ENCODE results near the gene RNF182.
"Not testable (repeated sequence)": the region's sequence is repeated elsewhere in the genome, so short reads cannot be mapped to it uniquely, and the experiment has no call there.

The RNF182 gene

DNA sequence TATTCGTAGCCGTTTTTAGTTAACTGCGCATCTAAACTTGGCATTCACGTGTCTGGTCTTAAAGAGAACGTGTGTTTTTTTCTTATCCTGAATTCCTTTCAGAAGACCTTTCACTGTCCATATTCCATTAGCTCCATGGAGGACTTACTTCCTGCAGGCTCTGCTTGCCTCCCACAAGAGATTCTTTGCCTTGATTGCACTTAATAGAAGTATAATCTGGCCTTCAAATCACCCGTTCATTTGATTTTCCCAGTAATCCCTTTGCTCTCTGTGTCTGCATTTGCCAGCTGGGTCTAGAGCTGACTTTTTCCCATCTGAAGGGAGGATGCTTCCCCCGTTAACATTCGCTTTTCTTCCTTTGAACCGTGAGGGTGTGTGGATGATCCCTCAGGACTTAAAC lies 79.5 kb downstream of the RNF182 start:
- no peak for DNase-seq

DNA sequence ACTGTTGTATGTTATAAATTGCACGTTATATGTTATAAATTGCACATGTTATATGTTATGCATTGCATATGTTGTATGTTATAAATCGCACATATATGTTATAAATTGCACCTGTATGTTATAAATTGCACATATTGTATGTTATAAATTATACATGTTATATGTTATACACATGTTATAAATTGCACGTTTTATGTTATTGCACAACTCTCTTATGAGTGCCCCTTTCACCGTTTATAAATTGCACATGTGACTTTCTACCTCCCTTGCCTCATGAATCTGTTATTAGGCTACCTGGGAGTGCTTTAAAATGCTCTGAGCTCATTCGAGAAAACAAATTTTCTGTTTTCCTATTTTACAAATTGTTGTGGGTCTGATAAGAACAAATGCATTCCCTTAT lies 84.1 kb downstream of the RNF182 start:
- no peak for DNase-seq

DNA sequence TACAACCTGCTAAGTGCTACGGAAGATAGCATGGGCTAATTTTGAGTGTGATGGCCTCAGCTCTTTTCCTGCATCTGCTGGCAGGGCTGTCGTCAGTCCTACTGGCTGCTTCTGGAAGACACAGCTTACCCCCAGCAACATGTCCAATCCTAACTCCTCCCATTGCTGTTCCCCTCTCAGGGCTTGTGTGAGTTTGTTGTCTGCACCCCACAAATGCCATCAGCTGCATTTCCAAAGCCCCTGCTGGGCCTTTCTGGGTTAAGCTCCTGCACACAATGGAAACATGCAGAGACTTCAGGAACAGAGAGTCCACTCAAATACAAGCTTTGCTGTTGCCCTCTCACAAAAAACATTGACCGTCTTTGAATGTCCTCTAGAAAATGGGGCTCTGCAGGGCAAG lies 84.7 kb downstream of the RNF182 start:
- DNase-seq, result no peak

GRCh38 chr6:14010275-14010674 lies 85.5 kb downstream of the RNF182 start:
- DNase-seq, result no peak

DNA sequence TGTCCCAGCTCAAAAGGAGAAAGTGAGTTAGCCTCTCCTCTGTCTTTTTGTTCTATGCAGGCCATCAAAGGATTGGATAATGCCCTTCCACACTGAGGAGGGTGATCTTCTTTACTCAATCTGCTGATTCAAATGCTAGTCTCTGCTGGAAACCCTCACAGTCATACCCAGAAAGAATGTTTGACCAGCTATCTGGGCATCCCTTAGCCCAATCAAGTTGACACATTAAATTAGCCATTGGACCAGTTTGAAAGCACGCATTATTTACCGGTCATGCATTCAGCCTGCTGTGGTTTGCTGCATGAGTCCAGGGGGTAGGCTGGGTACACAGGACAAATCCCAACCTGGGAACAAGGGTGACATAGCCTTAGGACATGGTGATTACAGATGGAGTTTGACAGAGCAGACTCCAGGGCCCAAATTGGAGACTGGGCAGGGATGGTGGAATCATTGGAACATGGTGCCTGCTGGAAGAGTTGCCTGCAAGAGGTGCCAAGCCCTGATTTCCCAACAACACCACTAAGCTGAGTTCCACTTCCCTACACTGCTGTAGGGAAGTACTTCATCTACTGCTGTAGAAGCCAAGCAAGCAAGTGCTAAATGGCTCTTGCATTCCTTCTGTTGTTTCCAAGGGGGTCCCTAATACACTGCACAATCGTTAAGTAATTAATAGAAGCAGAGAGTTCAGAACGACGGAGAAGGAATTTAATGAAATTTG lies 87.7 kb downstream of the RNF182 start:
- DNase-seq, result no peak

DNA sequence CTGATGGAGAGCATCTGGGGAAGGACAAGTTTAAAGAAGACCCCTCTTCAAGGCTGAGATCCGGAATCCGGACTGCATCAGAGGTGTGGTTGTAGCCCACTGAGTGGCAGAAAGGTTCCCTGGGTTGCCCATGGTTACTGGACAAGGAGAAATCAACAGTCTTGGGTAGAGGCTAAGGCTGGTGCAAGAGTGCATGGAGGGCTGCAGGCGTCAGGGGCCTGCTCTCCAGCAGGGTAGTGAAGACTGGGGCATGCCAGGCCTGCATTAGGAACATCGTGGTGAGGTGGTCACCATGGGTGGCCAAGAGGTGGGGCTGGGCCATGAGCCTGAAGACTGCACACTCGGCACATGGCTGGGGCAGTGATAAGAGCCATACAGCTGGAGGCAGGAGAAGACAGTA lies 91.2 kb downstream of the RNF182 start:
- no peak for DNase-seq

DNA sequence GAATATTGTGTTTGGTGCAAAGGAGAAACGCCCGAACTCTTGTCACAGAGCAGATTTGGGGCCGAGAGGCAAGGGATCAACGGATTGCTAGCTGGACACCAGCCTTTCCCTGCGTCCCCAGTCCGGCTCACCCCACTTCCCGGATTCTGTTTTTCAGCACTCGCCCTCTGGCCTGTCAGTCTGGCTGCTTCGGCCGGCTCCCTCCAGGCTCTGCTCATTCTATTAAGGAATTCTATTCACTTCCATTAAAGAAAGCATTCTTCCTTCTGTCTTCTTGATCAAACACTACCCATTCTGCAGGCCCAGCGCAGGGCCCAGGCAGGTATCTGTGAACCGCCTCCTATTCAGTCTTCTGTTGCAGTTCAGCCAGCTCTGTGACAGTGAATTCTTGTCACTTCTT lies 91.7 kb downstream of the RNF182 start:
- DNase-seq, result no peak

DNA sequence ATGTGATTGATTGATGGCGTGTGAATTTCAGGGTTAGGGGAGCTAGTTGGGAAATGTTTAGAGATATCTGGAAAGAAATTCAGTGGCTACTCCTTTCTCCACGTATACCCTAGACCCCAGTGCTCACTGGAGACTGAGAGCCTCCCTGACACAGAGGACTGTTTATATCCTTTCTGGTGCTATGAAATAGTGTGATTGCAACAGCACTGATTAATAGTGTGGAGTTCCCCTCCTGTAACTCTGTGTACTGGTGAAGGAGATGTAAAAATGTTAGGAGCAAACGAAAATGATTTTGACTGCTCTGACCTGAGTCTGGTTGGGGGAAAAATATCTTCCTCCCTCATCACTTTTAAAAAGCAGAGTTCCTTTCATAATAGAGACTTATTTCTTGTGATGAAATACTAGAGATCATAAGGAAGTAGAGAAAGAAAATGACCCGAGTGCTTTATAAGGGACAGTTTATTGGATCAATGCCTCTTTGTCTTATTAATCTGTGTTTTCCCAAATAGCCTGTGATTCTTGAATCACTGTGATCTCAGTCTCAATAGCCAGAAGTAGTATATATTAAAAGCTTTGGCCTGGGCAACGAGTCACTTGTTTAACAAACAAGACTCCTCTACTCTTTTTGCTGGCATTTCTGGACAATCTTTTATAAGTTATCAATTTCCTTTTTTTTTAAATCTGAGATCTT lies 92.3 kb downstream of the RNF182 start:
- no peak for DNase-seq

DNA sequence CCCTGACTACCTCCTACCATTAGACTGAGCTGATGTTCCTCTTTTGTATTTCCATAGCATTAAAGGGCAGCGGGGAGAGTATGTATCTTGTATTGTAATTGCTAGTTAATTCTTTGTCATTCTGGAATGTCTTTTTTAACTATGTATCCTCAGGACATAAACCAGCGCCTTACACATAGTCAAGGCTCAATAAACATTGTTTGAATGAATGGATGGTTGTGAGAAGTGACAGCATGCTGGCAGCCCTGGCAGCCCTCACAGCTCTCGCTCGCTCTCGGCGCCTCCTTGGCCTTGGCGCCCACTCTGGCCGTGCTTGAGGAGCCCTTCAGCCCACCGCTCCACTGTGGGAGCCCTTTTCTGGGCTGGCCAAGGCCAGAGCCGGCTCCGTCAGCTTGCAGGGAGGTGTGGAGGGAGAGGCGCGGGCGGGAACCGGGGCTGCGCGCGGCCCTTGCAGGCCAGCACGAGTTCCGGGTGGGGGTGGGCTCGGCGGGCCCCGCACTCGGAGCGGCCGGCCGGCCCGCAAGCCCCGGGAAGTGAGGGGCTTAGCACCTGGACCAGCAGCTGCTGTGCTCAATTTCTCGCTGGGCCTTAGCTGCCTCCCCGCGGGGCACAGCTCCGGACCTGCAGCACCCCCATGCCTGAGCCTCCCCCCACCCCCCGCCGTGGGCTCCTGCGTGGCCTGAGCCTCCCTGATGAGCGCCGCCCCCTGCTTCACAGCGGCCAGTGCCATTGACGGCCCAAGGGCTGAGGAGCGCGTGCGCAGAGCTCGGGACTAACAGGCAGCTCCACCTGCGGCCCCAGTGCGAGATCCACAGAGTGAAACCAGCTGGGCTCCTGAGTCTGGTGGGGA lies 93.1 kb downstream of the RNF182 start:
- no peak for DNase-seq

- DNase-seq, result not testable (repeated sequence)
Measured at GRCh38 chr6:14018559-14018958, 93.8 kb downstream of the RNF182 start.

DNA sequence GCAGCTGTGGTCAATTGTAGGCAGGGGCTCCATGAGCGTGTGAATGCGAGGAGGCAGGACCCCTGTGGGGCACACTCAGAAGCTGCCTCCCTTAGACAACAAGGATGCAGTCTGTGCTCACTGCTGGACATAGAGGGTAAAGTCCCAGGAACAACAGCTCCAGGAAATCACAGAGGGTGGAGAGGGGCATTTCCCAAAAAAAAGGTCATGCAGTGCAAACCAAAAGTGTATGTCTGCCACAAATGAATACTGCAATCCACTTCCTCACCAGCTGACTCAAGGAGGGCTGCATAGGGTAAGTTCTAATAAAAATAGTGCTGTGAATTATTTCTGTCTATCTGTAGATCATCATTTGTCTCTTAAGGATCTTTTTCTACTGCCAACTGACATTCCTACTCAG lies 95.8 kb downstream of the RNF182 start:
- DNase-seq, result no peak

- DNase-seq, result no peak
Measured at GRCh38 chr6:14021449-14021848, 96.7 kb downstream of the RNF182 start.

DNA sequence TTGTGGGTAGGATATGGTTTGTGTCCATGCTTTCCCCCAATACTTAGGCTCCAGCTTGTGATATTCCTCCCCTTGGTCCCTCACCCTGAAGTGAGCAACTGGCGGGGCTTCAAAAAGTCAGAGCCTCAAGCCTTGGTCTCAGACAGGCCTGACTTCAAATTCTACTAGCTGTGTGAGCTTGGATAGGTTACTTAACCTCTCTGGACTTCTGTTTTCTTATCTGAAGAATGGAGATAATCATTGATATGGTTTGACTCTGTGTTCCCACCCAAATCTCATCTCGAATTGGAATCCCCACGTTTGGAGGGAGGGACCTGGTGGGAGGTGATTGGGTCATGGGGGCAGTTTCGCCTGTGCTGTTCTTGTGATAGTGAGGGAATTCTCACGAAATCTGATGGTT lies 97.9 kb downstream of the RNF182 start:
- DNase-seq, result no peak

GRCh38 chr6:14023855-14024254 lies 99.1 kb downstream of the RNF182 start:
- no peak for DNase-seq

- DNase-seq, result no peak
Measured at GRCh38 chr6:14025160-14025559, 100.4 kb downstream of the RNF182 start.

DNA sequence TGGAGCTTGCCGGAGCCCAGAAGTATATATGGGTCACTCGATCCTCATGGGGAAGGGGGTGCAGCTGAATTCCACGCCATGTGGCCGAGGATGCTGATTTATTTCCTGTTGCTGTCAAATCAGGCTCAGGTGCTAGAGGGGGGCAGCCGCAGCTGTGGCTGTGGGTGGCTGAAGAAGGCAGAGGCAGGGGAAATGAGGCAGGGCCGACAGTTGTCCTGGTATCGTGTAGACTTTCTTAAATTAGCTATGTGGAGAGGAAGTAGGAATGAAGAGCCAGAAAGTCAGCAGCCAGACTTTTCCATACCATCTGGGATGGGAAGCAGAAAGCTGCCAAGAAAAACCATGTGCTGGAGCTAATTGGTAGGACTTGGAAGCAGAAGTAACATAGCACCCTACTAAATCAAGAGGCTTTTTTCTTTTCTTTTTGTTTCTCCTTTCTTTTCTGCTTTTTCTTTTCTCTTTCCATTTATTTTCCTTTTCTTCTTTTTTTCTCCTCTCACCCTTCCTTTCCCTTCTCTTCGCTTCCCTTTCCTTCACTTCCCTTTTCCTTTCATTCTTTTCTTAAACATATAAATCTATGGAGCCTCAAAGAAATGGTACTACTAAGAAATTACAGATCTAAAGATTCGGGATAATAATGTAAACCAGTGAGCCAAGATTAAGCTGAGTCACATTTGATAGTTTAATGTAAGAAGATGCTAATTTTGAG lies 102.2 kb downstream of the RNF182 start:
- DNase-seq, result no peak

- no peak for DNase-seq
Measured at GRCh38 chr6:14028631-14029030, 103.9 kb downstream of the RNF182 start.

DNA sequence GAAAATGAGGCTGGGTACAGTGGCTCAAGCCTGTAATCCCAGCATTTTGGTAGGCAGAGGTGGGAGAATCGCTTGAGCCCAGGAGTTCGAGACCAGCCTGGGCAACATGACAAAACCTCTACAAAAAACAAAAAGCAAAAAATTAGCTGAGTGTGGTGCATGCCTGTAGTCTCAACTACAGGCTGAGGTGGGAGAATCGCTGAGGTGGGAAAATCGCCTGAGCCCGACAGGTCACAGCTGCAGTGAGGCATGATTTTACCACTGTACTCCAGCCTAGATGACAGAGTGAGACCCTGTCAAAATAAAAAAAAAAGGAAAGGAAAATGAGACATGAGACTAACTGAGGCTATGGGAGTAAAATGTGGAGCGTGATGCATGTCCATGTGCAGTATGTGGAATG lies 104.9 kb downstream of the RNF182 start:
- no peak for DNase-seq

Measured in NCI-H2227 treated with DMSO at 0.1 percent for 48 hours (cell line).